Forelimb muscle (tissue), 1 donor: ENCODE data around the gene COG4. TPM values are rescaled to one million over a fixed set of nuclear protein-coding genes. Genes with fewer than 3 reads are reported as not detected.
"Not testable (repeated sequence)": the region's sequence is repeated elsewhere in the genome, so short reads cannot be mapped to it uniquely, and the experiment has no call there.

Source experiments
- DNase-seq: peaks from one replicate; pipeline ENCODE4 v3.0.0-alpha.2; 2013; ENCODE audit warnings: low read depth
- polyA plus RNA-seq: library from polyadenylated mRNA; unstranded; fragments of 120-200 nt; gene quantifications from one replicate; pipeline ENCODE4 v1.2.1, GENCODE V29; 2013; ENCODE audit not compliant: insufficient read length

COG4 gene
- polyA plus RNA-seq, 1 donor, result 41.5 TPM

- DNase-seq, result no peak
Measured at GRCh38 chr16:70527315-70527996, 4.1 kb upstream of the COG4 start.

GRCh38 chr16:70526403-70526802, 3.0 kb upstream of the COG4 start:
- no peak for DNase-seq

- not testable (repeated sequence) for DNase-seq
Measured at GRCh38 chr16:70524399-70524825, 1.1 kb upstream of the COG4 start.

GRCh38 chr16:70523743-70524398, 517 bp upstream of the COG4 start, which contains the start of gene SF3B3:
Gene SF3B3, plus strand, starts transcription at chr16:70523816. Its CDS starts 2,841 bp downstream, at chr16:70526657.
- peak; percentile 16 for DNase-seq

- DNase-seq, result no peak
Measured at GRCh38 chr16:70522216-70523075, 908 bp downstream of the COG4 start.

GRCh38 chr16:70520612-70521297, 2.6 kb downstream of the COG4 start:
- DNase-seq, result no peak

GRCh38 chr16:70512456-70512855, 10.9 kb downstream of the COG4 start:
- no peak for DNase-seq

GRCh38 chr16:70511833-70512232, 11.5 kb downstream of the COG4 start:
- DNase-seq, result no peak

- DNase-seq, result no peak
Measured at GRCh38 chr16:70510216-70510615, 13.1 kb downstream of the COG4 start.

GRCh38 chr16:70508752-70509151, 14.6 kb downstream of the COG4 start:
- DNase-seq, result no peak

- no peak for DNase-seq
Measured at GRCh38 chr16:70496513-70496912, 26.8 kb downstream of the COG4 start.

GRCh38 chr16:70495425-70496182, 27.8 kb downstream of the COG4 start:
- no peak for DNase-seq

GRCh38 chr16:70494777-70495176, 28.6 kb downstream of the COG4 start:
- DNase-seq, result no peak

GRCh38 chr16:70494202-70494770, 29.1 kb downstream of the COG4 start:
- no peak for DNase-seq

- DNase-seq, result no peak
Measured at GRCh38 chr16:70493802-70494201, 29.6 kb downstream of the COG4 start.

- DNase-seq, result no peak
Measured at GRCh38 chr16:70490261-70490660, 33.1 kb downstream of the COG4 start.

- no peak for DNase-seq
Measured at GRCh38 chr16:70484867-70485266, 38.5 kb downstream of the COG4 start.

GRCh38 chr16:70483426-70483825, 39.9 kb downstream of the COG4 start:
- no peak for DNase-seq

- no peak for DNase-seq
Measured at GRCh38 chr16:70482624-70483023, 40.7 kb downstream of the COG4 start.

GRCh38 chr16:70481929-70482536, 41.3 kb downstream of the COG4 start:
- DNase-seq, result no peak
